T-helper 1 cell treated with Interleukin-12 subunit alpha and Interleukin-12 subunit beta and Interleukin-4 antibody, amounts not matched to agents 30 μg/mL and 1 μg/mL, for 36 hours (primary cell): ENCODE measurements around the gene TAOK1.
"Not testable (repeated sequence)": the region's sequence is repeated elsewhere in the genome, so short reads cannot be mapped to it uniquely, and the experiment has no call there.

Experiments
- H3K27ac Mint-ChIP-seq: one replicate; pipeline ENCODE4 v1.8.0; 2021; ENCODE audit warnings: mild to moderate bottlenecking, mixed read lengths
- H3K27me3 Mint-ChIP-seq: one replicate; pipeline ENCODE4 v1.8.0; 2021; ENCODE audit warnings: low read depth, mixed read lengths
- H3K36me3 Mint-ChIP-seq: one replicate; pipeline ENCODE4 v1.8.0; 2021; ENCODE audit warnings: low read depth, mixed read lengths
- H3K4me1 Mint-ChIP-seq: one replicate; pipeline ENCODE4 v1.8.0; 2021; ENCODE audit warnings: low read depth, mixed read lengths
- H3K4me3 Mint-ChIP-seq: one replicate; pipeline ENCODE4 v1.8.0; 2021; ENCODE audit warnings: mild to moderate bottlenecking, moderate library complexity, mixed read lengths
- H3K9me3 Mint-ChIP-seq: one replicate; pipeline ENCODE4 v1.8.0; 2021; ENCODE audit warnings: mixed read lengths

The TAOK1 gene

DNA sequence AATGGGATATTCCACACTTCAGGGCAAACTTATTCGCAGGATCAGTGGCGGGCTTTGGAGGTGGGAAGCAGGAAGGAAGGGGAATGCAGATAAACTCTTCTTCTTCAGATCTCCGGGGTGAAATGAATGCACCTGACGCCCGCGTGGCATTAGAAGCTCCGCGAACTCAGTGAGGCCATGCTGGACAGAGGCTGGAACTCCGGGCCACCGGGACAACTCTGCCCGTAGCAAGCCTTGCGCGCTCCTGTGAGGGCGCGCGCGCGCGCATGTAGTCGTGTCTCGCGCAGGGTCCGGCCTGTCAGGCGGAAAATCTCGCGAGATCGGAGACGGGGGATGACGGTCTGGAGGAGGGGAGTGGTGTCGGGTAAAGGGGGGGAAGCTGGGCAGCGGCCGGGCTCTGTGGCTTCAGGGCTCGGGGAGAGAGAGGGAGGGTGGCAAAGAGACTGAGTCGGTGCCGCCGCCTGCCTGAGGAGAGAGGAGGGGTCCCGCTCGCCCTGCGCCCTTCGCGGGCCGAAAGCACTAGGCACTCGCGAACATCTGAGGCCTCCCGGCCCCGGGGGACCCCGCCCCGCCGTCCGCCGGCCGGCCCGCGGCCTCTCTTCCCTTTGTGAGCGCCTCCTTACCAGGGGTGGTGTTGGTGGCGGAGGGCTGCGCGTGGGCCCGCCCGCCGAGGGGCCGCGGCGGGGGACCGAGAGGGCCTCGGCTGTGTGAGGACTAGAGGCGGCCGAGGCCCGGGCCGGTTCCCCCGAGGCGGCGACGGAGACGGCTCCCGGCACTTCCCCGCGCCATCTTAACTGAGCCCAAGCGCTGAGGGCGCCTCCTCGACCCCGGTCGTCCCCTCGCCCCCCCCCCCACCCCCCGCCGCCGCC lies at the start of gene TAOK1:
TSS of gene TAOK1 (plus strand) at position 382 of the 869 bp plus-strand sequence. CDS start 61,186 bp downstream, outside the sequence.
- Mint-ChIP-seq H3K27ac (peak within 1 kb of the TSS; percentile 94), H3K27me3 (no peaks in the 10 kb centered on the region), H3K9me3 (no peaks in the 10 kb centered on the region), H3K4me1 (peaks cover 29% of the 10 kb centered on the region), H3K4me3 (peak within 1 kb of the TSS; percentile 98), H3K36me3 (peaks cover 13% of the 10 kb centered on the region)

DNA sequence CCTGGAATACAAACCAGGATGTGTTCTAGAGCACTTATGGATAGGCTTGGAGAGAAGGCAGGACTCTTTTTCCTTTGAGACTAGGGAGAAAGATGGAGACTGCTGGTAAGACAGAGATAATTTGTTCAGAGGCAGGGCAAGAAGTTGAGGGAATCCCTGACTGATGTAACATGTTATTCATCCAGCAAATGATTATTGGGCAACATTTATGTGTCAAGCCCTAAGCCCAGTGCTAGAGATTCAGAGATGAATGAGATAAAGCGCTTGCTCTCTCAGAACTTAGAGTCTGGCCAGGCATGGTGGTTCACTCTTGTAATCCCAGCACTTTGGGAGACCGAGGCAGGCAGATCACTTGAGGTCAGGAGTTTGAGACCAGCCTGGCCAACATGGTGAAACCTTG lies 48.4 kb upstream of the TAOK1 start:
- Mint-ChIP-seq H3K9me3 (no peaks in the 10 kb centered on the region), H3K4me1 (no peaks in the 10 kb centered on the region), H3K27ac (no peak overlapping the region), H3K27me3 (peaks cover 29% of the 10 kb centered on the region), H3K4me3 (no peak overlapping the region), H3K36me3 (no peaks in the 10 kb centered on the region)

DNA sequence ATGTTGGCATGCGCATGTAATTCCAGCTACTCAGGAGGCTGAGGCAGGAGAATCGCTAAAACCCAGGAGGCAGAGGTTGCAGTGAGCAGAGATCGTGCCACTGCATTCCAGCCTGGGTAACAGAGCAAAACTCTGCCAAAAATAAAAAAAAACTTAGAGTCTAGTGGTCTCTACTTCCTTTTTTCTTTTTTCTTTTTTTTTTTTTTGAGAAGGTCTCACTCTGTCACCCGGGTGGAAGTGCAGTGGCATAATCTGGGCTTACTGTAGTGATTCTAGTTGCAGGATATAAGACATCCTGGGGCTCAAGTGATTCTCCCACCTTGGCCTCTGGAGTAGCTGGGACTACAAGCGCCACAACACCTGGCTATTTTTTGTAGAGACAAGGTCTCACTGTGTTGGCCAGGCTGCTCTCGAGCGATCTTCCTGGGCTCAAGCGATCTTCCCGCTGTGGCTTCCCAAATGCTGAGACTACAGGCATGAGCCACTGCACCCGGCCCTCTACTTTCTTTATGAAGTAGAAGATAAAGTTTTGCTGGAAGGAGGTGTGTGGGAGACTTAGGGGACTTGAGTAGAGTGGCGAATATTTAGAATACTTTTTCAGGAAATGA lies 47.9 kb upstream of the TAOK1 start:
- H3K9me3 Mint-ChIP-seq = no peaks in the 10 kb centered on the region
- H3K27ac Mint-ChIP-seq = no peak overlapping the region
- peaks cover 29% of the 10 kb centered on the region for H3K27me3 Mint-ChIP-seq
- no peak overlapping the region for H3K4me3 Mint-ChIP-seq
- no peaks in the 10 kb centered on the region for H3K36me3 Mint-ChIP-seq
- H3K4me1 Mint-ChIP-seq = no peaks in the 10 kb centered on the region

DNA sequence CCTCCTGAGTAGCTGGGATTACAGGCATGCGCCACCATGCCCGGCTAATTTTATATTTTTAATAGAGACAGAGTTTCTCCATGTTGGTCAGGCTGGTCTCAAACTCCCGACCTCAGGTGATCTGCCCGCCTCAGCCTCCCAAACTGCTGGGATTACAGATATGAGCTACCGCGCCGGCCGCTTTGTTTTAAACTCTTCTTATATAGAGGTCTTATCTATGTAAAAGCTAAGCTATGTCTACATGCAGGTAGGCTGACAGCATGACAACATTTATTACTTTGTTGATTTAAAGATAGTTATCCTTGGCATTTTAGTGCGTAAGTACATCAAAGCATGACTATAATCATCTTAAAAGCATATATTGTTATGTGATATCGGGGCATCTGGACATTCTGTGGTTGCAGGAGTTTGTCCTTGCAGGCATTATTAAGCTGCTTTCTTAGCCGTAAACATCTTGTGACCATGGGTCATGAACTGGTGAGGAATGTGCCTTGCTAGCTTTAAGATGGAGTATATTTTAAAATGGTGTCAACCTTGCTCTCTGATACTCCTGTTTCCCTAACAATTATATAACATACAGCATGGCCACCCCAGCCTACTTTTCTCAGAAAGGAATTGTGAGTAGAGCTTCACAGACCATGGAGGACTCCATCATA lies 45.8 kb upstream of the TAOK1 start:
- H3K4me3 Mint-ChIP-seq = no peak overlapping the region
- no peaks in the 10 kb centered on the region for H3K9me3 Mint-ChIP-seq
- peaks cover 28% of the 10 kb centered on the region for H3K27me3 Mint-ChIP-seq
- H3K27ac Mint-ChIP-seq = no peak overlapping the region
- no peaks in the 10 kb centered on the region for H3K36me3 Mint-ChIP-seq
- no peaks in the 10 kb centered on the region for H3K4me1 Mint-ChIP-seq

DNA sequence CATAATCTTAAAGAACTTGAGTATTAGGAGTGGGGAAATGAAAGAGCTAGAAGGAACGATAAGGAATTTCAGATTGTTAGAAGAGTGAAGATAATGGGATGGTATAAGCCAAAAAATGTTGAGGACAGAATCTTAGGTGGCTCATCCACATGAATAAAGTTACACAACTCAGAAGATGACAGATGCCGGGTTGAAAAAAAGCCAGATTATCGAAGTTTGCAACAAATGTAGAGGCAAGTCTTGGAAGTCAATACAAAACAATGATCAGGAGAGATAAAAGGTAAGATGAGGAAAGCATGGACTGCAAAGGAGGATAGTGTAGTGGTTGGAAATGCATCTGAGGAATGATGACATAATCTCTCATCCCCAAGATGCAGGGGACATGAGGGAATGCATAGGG lies 45.1 kb upstream of the TAOK1 start:
- H3K4me1 Mint-ChIP-seq = no peaks in the 10 kb centered on the region
- H3K27ac Mint-ChIP-seq = no peak overlapping the region
- H3K27me3 Mint-ChIP-seq = peaks cover 30% of the 10 kb centered on the region
- H3K36me3 Mint-ChIP-seq = no peaks in the 10 kb centered on the region
- no peak overlapping the region for H3K4me3 Mint-ChIP-seq
- H3K9me3 Mint-ChIP-seq = no peaks in the 10 kb centered on the region

DNA sequence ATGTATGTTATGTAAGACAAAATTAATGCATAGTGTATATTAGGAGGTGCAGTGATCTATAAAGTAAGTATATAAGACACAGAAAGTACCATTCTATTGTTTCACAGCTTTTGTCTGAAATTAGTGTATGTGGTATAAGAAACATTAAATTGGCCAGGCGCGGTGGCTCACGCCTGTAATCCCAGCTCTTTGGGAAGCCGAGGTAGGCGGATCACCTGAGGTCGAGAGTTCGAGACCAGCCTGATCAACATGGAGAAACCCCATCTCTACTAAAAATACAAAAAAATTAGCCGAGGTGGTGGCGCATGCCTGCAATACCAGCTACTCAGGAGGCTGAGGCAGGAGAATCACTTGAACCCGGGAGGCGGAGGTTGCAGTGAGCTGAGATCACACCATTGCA lies 44.7 kb upstream of the TAOK1 start:
- not testable (repeated sequence) for H3K36me3 Mint-ChIP-seq, H3K4me1 Mint-ChIP-seq, H3K9me3 Mint-ChIP-seq, H3K27ac Mint-ChIP-seq, H3K4me3 Mint-ChIP-seq
- H3K27me3 Mint-ChIP-seq = peaks cover 30% of the 10 kb centered on the region

DNA sequence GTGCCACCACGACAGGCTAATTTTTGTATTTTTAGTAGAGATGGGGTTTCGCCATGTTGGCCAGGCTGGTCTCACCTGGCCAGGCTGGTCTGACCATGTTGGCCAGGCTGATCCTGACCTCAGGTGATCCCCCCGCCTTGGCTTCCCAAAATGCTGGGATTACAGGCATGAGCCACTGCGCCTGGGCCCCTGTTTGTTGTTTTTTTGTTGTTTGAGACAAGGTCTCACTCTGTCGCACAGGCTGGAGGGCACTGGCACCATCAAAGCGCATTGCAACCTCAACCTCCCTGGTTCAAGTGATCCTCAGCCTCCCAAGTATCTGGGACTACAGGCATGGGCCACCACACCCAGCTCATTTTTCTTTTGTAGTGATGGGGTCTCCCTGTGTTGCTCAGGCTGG lies 43.7 kb upstream of the TAOK1 start:
- Mint-ChIP-seq H3K4me1 (no peaks in the 10 kb centered on the region), H3K27me3 (peaks cover 23% of the 10 kb centered on the region), H3K9me3 (no peaks in the 10 kb centered on the region), H3K36me3 (no peaks in the 10 kb centered on the region), H3K27ac (no peak overlapping the region), H3K4me3 (no peak overlapping the region)

GRCh38 chr17:29347831-29348629 lies 42.1 kb upstream of the TAOK1 start:
- H3K4me3 Mint-ChIP-seq = no peak overlapping the region
- no peaks in the 10 kb centered on the region for H3K9me3 Mint-ChIP-seq
- H3K27me3 Mint-ChIP-seq = peaks cover 23% of the 10 kb centered on the region
- H3K27ac Mint-ChIP-seq = no peak overlapping the region
- H3K36me3 Mint-ChIP-seq = no peaks in the 10 kb centered on the region
- H3K4me1 Mint-ChIP-seq = no peaks in the 10 kb centered on the region

DNA sequence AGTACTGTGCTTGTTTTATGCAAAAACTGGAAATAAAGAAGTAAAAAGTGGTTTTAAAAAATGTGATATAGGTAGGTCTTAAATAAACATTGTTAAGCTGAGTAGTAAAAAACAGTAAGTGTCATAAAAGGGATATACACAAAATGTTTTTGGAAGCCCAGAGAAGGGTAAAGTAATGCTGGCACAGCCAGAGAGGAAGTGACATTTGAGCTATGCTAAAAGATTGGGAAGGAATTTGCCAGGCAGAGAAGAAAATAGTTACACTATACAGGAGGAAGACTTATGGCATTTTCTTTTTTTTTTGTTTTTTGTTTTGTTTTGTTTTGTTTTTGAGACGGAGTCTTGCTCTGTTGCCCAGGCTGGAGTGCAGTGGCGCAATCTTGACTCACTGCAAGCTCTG lies 40.8 kb upstream of the TAOK1 start:
- Mint-ChIP-seq H3K4me1 (no peaks in the 10 kb centered on the region), H3K4me3 (no peak overlapping the region), H3K27ac (no peak overlapping the region), H3K36me3 (no peaks in the 10 kb centered on the region), H3K27me3 (peaks cover 19% of the 10 kb centered on the region), H3K9me3 (no peaks in the 10 kb centered on the region)

- H3K4me3 Mint-ChIP-seq = no peak overlapping the region
- no peaks in the 10 kb centered on the region for H3K36me3 Mint-ChIP-seq
- H3K27ac Mint-ChIP-seq = no peak overlapping the region
- no peaks in the 10 kb centered on the region for H3K4me1 Mint-ChIP-seq
- peaks cover 15% of the 10 kb centered on the region for H3K27me3 Mint-ChIP-seq
- H3K9me3 Mint-ChIP-seq = no peaks in the 10 kb centered on the region
Measured at GRCh38 chr17:29352146-29352545, 38.0 kb upstream of the TAOK1 start.

DNA sequence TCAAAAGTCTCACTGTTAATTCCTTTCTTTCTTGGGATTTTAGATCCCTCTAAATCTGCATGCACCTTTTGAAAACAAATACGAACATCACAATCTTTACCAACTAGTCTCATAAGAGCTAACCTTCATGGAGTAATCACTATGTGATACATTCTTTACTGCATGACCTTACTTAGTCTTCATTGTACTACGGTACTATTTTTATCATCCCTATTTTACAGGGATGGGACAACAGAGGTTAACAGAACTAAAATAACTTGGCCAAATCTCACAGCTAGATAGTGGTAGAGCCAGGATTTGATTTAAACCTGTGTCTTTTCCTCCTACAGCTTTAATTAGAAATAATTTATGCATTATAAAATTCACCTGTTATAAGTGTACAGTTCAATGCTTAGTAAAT lies 32.9 kb upstream of the TAOK1 start:
- Mint-ChIP-seq H3K27me3 (peaks cover 7% of the 10 kb centered on the region), H3K36me3 (no peaks in the 10 kb centered on the region), H3K9me3 (no peaks in the 10 kb centered on the region), H3K4me3 (no peak overlapping the region), H3K27ac (no peak overlapping the region), H3K4me1 (no peaks in the 10 kb centered on the region)

DNA sequence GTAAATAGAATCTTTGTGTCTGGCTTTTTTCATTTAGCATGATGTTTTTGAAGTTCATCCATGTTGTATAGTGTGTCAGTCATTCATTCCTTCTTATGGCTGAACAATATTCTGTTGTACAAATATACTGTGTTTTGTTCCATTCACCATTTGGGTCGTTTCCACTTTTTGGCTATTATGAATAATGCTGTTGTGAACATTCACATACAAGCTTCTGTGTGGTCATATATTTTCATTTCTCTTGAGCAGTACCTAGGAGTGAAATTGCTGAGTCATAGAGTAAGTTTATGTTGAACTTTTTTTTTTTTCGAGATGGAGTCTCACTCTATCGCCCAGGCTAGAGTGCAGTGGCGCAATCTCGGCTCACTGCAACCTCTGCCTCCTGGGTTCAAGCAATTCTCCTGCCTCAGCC lies 32.3 kb upstream of the TAOK1 start:
- H3K4me3 Mint-ChIP-seq = no peak overlapping the region
- H3K4me1 Mint-ChIP-seq = no peaks in the 10 kb centered on the region
- no peaks in the 10 kb centered on the region for H3K9me3 Mint-ChIP-seq
- H3K27me3 Mint-ChIP-seq = peaks cover 5% of the 10 kb centered on the region
- no peaks in the 10 kb centered on the region for H3K36me3 Mint-ChIP-seq
- no peak overlapping the region for H3K27ac Mint-ChIP-seq

DNA sequence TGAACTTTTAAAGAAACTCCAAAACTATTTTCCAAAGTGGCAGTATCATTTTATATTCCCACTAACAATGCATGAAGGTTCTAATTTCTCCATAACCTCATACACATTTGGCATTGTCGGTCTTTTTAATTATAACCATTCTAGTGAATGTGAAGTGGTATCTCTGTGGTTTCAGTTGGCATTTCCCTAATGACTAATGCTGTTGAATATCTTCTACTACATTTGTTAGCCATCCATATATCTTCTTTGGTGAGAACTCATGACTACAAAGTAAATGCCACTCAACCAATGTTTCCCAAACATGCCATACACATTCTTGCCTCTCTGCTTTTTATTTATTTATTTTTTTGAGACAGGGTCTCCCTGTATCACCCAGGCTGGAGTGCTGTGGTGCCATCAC lies 31.7 kb upstream of the TAOK1 start:
- Mint-ChIP-seq H3K36me3 (no peaks in the 10 kb centered on the region), H3K9me3 (no peaks in the 10 kb centered on the region), H3K27ac (no peak overlapping the region), H3K4me1 (no peaks in the 10 kb centered on the region), H3K27me3 (peaks cover 5% of the 10 kb centered on the region), H3K4me3 (no peak overlapping the region)

GRCh38 chr17:29359777-29360176 lies 30.4 kb upstream of the TAOK1 start:
- H3K4me1 Mint-ChIP-seq = no peaks in the 10 kb centered on the region
- H3K27ac Mint-ChIP-seq = no peak overlapping the region
- H3K4me3 Mint-ChIP-seq = no peak overlapping the region
- H3K9me3 Mint-ChIP-seq = no peaks in the 10 kb centered on the region
- no peaks in the 10 kb centered on the region for H3K36me3 Mint-ChIP-seq
- H3K27me3 Mint-ChIP-seq = no peaks in the 10 kb centered on the region
